ENCODE measurements around the gene ABCG1.

The ABCG1 gene

GRCh38 chr21:42272109-42272962 is 53.4 kb downstream of the ABCG1 start:
- DNase-seq (ENCODE audit: extremely low spot score): no peak
- ChIA-PET CTCF (interaction anchor here (1.7 kb wide), 1 partner anchor 14 kb away, joined by 7 read pairs; no protein-coding TSS in a partner anchor), POLR2A (no interaction called here)
- TF ChIP-seq PKNOX1 (IDR thresholded peaks at IDR 0.05) (no peak), ARNT (IDR thresholded peaks at IDR 0.05) (no peak), FOXM1 (IDR thresholded peaks at IDR 0.05; ENCODE audit: borderline replicate concordance) (no peak)

- POLR2A ChIA-PET: no interaction called here
- CTCF ChIA-PET: interaction anchor here (1.5 to 1.7 kb wide), 2 partner anchors 14 kb away, joined by 3 to 7 read pairs; no protein-coding TSS in a partner anchor
- TF ChIP-seq SP1 (IDR thresholded peaks at IDR 0.05) (no peak), ARNT (IDR thresholded peaks at IDR 0.05) (no peak), FOXK2 (IDR thresholded peaks at IDR 0.05) (no peak), FOXA1 (IDR thresholded peaks at IDR 0.05) (no peak), ELF4 (IDR thresholded peaks at IDR 0.05) (no peak), TARDBP (IDR thresholded peaks at IDR 0.05) (no peak), ZNF384 (IDR thresholded peaks at IDR 0.05) (no peak)
- no peak for DNase-seq (ENCODE audit: extremely low spot score)
Measured at GRCh38 chr21:42272984-42273600, 54.2 kb downstream of the ABCG1 start.

- no peak for DNase-seq (ENCODE audit: extremely low spot score)
- CTCF ChIA-PET: interaction anchor here (1.1 kb wide), 1 partner anchor 17 kb away, joined by 3 read pairs; no protein-coding TSS in a partner anchor
- POLR2A ChIA-PET: no interaction called here
- TF ChIP-seq NFRKB (IDR thresholded peaks at IDR 0.05) (no peak), LEF1 (IDR thresholded peaks at IDR 0.05; ENCODE audit: borderline replicate concordance) (no peak), FOXK2 (IDR thresholded peaks at IDR 0.05) (no peak), SUZ12 (IDR thresholded peaks at IDR 0.05) (no peak), BHLHE40 (IDR thresholded peaks at IDR 0.05; ENCODE audit: borderline replicate concordance) (no peak), ELF4 (IDR thresholded peaks at IDR 0.05) (no peak), FOXM1 (IDR thresholded peaks at IDR 0.05; ENCODE audit: borderline replicate concordance) (no peak), PKNOX1 (IDR thresholded peaks at IDR 0.05) (no peak), CTBP1 (IDR thresholded peaks at IDR 0.05; ENCODE audit: borderline replicate concordance) (no peak), HDGF (IDR thresholded peaks at IDR 0.05; ENCODE audit: borderline replicate concordance) (no peak)
Measured at GRCh38 chr21:42276076-42276475, 57.1 kb downstream of the ABCG1 start.

GRCh38 chr21:42276526-42277154 is 57.7 kb downstream of the ABCG1 start:
- no peak for DNase-seq (ENCODE audit: extremely low spot score)
- ChIA-PET CTCF (no interaction called here), POLR2A (no interaction called here)
- no peak for TF ChIP-seq FOXA1 (IDR thresholded peaks at IDR 0.05)
- no peak for TF ChIP-seq ARNT (IDR thresholded peaks at IDR 0.05)
- TF ChIP-seq L3MBTL2 (conservative IDR thresholded peaks at IDR 0.05): no peak
- TF ChIP-seq FOXM1 (IDR thresholded peaks at IDR 0.05; ENCODE audit: borderline replicate concordance): no peak
- TF ChIP-seq SP1 (IDR thresholded peaks at IDR 0.05): no peak
- no peak for TF ChIP-seq NFRKB (IDR thresholded peaks at IDR 0.05)
- no peak for TF ChIP-seq HDGF (IDR thresholded peaks at IDR 0.05; ENCODE audit: borderline replicate concordance)

GRCh38 chr21:42277593-42277992 is 58.7 kb downstream of the ABCG1 start:
- TF ChIP-seq SP1 (IDR thresholded peaks at IDR 0.05) (no peak), L3MBTL2 (conservative IDR thresholded peaks at IDR 0.05) (no peak), FOXM1 (IDR thresholded peaks at IDR 0.05; ENCODE audit: borderline replicate concordance) (no peak), ZNF384 (IDR thresholded peaks at IDR 0.05) (no peak), ELF4 (IDR thresholded peaks at IDR 0.05) (no peak), PKNOX1 (IDR thresholded peaks at IDR 0.05) (no peak), TARDBP (IDR thresholded peaks at IDR 0.05) (no peak), SUZ12 (IDR thresholded peaks at IDR 0.05) (no peak), NFRKB (IDR thresholded peaks at IDR 0.05) (no peak), HDGF (IDR thresholded peaks at IDR 0.05; ENCODE audit: borderline replicate concordance) (no peak), ARNT (IDR thresholded peaks at IDR 0.05) (no peak), BHLHE40 (IDR thresholded peaks at IDR 0.05; ENCODE audit: borderline replicate concordance) (no peak), LEF1 (IDR thresholded peaks at IDR 0.05; ENCODE audit: borderline replicate concordance) (no peak), FOXK2 (IDR thresholded peaks at IDR 0.05) (no peak)
- POLR2A ChIA-PET: no interaction called here
- CTCF ChIA-PET: no interaction called here
- no peak for DNase-seq (ENCODE audit: extremely low spot score)

- no peak for DNase-seq (ENCODE audit: extremely low spot score)
- ChIA-PET POLR2A (no interaction called here), CTCF (no interaction called here)
- TF ChIP-seq ELF4 (IDR thresholded peaks at IDR 0.05): no peak
- TF ChIP-seq NFRKB (IDR thresholded peaks at IDR 0.05): no peak
- TF ChIP-seq ARNT (IDR thresholded peaks at IDR 0.05): no peak
- no peak for TF ChIP-seq FOXA1 (IDR thresholded peaks at IDR 0.05)
- TF ChIP-seq CTBP1 (IDR thresholded peaks at IDR 0.05; ENCODE audit: borderline replicate concordance): no peak
Measured at GRCh38 chr21:42278451-42279149, 59.7 kb downstream of the ABCG1 start.

Data from HEK293T (cell line).